ENCODE measurements around the gene PLA2G5.

Gene PLA2G5

GRCh38 chr1:20115916-20116315 is 45.9 kb downstream of the PLA2G5 start:
- POLR2A ChIA-PET: no interaction called here
- no peak for DNase-seq (ENCODE audit: extremely low spot score)
- CTCF ChIA-PET: interaction anchor here (1.2 kb wide), 1 partner anchor 234 kb away, joined by 3 read pairs; the partner anchor contains the start of gene OTUD3
- TF ChIP-seq, protein P1, sequence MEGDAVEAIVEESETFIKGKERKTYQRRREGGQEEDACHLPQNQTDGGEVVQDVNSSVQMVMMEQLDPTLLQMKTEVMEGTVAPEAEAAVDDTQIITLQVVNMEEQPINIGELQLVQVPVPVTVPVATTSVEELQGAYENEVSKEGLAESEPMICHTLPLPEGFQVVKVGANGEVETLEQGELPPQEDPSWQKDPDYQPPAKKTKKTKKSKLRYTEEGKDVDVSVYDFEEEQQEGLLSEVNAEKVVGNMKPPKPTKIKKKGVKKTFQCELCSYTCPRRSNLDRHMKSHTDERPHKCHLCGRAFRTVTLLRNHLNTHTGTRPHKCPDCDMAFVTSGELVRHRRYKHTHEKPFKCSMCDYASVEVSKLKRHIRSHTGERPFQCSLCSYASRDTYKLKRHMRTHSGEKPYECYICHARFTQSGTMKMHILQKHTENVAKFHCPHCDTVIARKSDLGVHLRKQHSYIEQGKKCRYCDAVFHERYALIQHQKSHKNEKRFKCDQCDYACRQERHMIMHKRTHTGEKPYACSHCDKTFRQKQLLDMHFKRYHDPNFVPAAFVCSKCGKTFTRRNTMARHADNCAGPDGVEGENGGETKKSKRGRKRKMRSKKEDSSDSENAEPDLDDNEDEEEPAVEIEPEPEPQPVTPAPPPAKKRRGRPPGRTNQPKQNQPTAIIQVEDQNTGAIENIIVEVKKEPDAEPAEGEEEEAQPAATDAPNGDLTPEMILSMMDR (IDR thresholded peaks at IDR 0.05; ENCODE audit: control extremely low read depth, extremely low read depth, low read depth, missing control alignments): no peak

- CTCF ChIA-PET: interaction anchor here (1.1 to 2.1 kb wide), 2 partner anchors 15 to 35 kb away, joined by 4 to 9 read pairs; no protein-coding TSS in a partner anchor
- TF ChIP-seq, protein P1 (IDR thresholded peaks at IDR 0.05; ENCODE audit: control extremely low read depth, extremely low read depth, low read depth, missing control alignments): no peak
- DNase-seq (ENCODE audit: extremely low spot score): no peak
- POLR2A ChIA-PET: no interaction called here
Measured at GRCh38 chr1:20117236-20117635, 47.2 kb downstream of the PLA2G5 start.

DNA sequence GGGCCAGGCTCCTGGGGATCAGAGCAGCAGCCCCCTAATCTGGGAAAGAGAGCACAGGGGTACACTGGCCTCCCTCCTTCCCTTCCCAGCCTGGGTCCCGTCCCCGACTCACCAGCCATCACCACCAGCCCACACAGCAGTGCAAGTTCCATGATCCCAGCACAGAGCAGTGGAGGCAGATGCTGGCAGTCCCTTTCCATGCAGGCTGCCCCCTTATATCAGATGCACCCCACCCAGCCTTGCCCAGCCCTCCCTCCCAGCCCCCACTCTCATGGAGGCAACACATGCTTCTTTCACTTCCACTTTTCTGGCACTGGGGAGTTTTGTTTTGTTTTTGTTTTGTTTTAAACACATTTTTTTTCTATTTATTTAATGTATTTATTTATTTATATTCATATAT is 49.4 kb downstream of the PLA2G5 start, which contains the start of gene PLA2G2D:
Gene PLA2G2D, minus strand, starts transcription at position 190 of the 400 bp plus-strand sequence. Its CDS starts 38 bp downstream, at position 152.
- TF ChIP-seq, protein P1 (IDR thresholded peaks at IDR 0.05; ENCODE audit: control extremely low read depth, extremely low read depth, low read depth, missing control alignments): no peak
- ChIA-PET POLR2A (no interaction called here), CTCF (interaction anchor here (1.0 to 2.1 kb wide), 2 partner anchors 9 to 18 kb away, joined by 3 to 8 read pairs; no protein-coding TSS in a partner anchor)
- no peak for DNase-seq (ENCODE audit: extremely low spot score)

DNA sequence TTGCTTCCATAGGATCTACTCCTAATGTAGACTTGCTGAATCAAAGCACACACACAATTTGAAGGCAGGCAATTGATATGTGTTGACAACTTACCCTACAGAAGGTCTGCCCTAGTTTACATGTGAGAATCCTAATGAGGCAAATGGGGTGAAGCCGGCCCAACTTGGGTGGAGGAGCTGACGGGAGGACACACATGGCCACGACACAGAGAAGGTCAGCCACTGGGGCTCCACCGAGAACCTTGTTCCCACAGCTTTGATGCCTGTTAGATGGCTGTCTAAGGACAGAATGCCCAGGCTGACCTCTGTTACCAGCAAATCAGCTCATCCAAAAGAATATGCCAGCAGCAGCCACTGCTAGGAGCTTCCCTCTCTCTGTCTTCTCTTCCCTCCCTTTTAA is 50.8 kb downstream of the PLA2G5 start:
- CTCF ChIA-PET: interaction anchor here (1.1 to 2.1 kb wide), 4 partner anchors 9 to 31 kb away, joined by 3 to 8 read pairs (median 4); no protein-coding TSS in a partner anchor
- POLR2A ChIA-PET: no interaction called here
- TF ChIP-seq, protein P1 (IDR thresholded peaks at IDR 0.05; ENCODE audit: control extremely low read depth, extremely low read depth, low read depth, missing control alignments): no peak
- DNase-seq (ENCODE audit: extremely low spot score): no peak

DNA sequence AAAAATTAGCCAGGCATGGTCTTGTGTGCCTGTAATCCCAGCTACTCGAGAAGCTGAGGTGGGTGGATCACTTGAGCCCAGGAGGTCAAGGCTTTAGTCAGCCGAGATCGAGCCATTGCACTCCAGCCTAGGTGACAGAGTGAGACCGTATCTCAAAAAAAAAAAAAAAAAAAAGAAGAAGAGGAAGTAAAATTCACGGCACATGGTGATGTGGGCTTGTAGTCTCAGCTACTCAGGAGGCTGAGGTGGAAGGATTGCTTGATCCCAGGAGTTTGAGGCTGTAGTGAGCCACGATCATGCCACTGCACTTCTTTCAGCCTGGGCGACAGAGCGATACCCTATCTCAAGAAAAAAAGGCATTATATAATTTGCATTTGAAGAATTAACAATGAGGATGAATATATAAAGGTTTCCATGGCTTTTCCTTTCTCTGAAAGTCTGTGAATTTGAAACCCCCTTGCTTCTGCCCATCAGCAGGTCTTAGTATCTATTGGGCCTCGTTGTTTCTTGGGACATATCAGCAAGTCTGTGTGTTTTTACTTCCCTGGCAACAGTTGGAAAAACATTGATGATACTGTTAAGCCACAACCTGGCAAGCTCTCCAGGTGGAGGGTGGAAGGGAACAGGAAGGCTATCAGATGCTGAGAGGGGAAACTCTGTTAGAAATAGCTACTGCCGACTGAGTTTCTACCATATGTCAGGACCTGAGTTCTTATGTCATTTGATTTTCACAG is 53.9 kb downstream of the PLA2G5 start:
- CTCF ChIA-PET: interaction anchor here (1.0 to 4.6 kb wide), 4 partner anchors 10 to 29 kb away, joined by 3 to 34 read pairs (median 9); no protein-coding TSS in a partner anchor
- DNase-seq (ENCODE audit: extremely low spot score): no peak
- TF ChIP-seq, protein P1 (IDR thresholded peaks at IDR 0.05; ENCODE audit: control extremely low read depth, extremely low read depth, low read depth, missing control alignments): no peak
- POLR2A ChIA-PET: no interaction called here

DNA sequence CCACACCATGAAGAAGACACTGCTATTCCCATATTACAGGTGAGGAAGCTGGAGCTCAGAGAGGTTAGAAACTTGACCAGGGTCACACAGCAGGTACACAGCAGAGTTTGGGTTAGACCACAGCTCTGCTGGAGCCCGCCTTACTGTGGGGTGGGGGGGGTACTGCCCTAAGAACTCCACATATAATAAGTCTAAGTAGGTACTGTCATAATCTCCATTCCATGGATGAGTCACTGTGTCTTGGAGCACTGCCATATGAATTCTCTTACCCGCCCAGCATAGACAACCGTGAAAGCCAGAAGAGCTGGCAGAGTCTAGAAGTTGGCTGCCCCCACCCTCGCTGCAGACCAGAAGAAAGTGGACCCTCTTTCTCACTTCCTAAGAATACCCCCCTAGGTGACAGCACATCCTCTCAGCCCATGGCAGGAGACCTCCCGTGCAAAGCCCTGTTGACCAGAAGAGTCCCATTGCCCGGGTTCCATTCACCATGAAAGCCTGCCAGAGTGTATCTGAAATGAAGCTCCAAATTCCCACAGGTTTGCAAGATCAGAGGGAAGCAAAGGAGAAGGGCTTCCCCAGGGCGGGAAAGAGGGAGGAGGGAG is 54.6 kb downstream of the PLA2G5 start:
- DNase-seq (ENCODE audit: extremely low spot score): no peak
- ChIA-PET CTCF (interaction anchor here (1.2 to 4.6 kb wide), 4 partner anchors 9 to 28 kb away, joined by 3 to 34 read pairs (median 10); no protein-coding TSS in a partner anchor), POLR2A (no interaction called here)
- TF ChIP-seq, protein P1 (IDR thresholded peaks at IDR 0.05; ENCODE audit: control extremely low read depth, extremely low read depth, low read depth, missing control alignments): no peak
